ENCODE measurements around the gene CNIH2.

DNA sequence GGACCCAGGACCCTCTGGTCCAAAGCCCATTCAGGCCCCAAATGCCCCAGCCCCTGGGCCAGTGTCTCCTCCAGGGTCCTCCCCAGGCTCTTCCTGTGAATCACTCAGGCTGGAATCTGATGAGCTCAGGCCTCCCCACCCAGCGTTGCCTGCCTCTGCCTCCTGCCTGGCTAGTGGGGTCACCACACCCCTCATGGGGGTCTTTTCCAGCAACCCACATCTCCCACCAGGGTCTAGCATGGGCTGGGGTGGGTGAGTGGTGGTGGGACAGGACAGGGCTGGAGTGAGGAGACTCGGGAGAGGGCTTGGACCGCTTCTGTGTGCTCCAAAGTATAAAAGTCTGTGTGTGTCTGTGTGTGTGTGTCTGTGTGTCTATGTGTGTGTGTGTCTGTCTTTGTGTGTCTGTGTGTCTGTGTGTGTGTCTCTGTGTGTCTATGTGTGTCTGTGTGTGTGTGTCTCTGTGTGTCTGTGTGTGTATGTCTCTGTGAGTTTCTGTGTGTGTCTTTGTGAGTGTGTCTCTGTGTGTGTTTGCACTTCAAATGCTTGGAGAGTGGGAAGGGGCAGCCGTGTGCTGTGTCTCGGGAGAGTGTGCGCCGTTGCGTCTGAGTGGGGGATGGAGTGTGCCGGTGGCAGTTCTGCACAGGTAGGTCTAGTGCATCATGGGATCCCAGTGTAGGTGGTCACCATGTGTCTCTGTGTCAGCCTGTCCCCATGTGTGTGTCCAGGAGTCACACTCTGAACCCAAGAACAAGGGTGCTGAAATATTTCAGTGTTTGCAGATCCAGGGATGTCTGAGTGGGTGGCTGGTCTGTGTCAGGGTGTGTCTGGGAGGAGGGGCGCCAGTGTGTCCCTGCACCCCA is 49.4 kb downstream of the CNIH2 start:
- TF ChIP-seq, protein P1, sequence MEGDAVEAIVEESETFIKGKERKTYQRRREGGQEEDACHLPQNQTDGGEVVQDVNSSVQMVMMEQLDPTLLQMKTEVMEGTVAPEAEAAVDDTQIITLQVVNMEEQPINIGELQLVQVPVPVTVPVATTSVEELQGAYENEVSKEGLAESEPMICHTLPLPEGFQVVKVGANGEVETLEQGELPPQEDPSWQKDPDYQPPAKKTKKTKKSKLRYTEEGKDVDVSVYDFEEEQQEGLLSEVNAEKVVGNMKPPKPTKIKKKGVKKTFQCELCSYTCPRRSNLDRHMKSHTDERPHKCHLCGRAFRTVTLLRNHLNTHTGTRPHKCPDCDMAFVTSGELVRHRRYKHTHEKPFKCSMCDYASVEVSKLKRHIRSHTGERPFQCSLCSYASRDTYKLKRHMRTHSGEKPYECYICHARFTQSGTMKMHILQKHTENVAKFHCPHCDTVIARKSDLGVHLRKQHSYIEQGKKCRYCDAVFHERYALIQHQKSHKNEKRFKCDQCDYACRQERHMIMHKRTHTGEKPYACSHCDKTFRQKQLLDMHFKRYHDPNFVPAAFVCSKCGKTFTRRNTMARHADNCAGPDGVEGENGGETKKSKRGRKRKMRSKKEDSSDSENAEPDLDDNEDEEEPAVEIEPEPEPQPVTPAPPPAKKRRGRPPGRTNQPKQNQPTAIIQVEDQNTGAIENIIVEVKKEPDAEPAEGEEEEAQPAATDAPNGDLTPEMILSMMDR (IDR thresholded peaks at IDR 0.05): no peak
- no peak for TF ChIP-seq EP300 (IDR thresholded peaks at IDR 0.05)
- no peak for TF ChIP-seq POLR2AphosphoS5 (IDR thresholded peaks at IDR 0.05)
